Measurements from ENCODE around the gene CKS2. TPM values are rescaled to one million over a fixed set of nuclear protein-coding genes. Genes with fewer than 3 reads are reported as not detected.
"Not testable (repeated sequence)": the region's sequence is repeated elsewhere in the genome, so short reads cannot be mapped to it uniquely, and the experiment has no call there.

Gene CKS2
- total RNA-seq, 2 donors from 2014 or later: 2.3 to 4.7 TPM

DNA sequence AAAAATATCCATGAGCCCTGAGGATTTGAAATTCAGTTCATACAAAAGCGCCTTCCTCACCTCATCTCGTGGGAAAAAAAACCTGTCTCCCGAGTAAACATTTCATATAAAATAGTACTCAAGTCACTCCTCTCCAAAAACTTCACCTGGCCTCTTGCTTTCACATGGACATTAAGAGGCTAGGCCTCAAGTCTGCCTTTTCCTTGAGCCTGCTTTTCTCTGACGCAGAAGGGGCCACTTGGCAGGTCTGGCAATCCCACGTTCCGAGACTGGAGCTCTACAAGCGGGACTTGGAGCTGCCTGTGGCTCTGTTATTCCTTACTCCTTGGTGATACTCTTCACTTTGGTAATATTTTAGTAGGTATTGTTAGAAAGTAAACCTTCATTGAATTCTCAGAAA lies 26.9 kb upstream of the CKS2 start:
- no peak overlapping the region for H3K4me3 ChIP-seq
- no peaks in the 10 kb centered on the region for H3K27me3 ChIP-seq (replicated peaks; ENCODE audit: insufficient read depth)
- ATAC-seq (ENCODE audit: insufficient number of reproducible peaks, low FRiP score, low read depth): no peak
- H3K36me3 ChIP-seq: no peaks in the 10 kb centered on the region
- no peak overlapping the region for H3K27ac ChIP-seq
- H3K9me3 ChIP-seq: no peaks in the 10 kb centered on the region
- TF ChIP-seq, protein P1, sequence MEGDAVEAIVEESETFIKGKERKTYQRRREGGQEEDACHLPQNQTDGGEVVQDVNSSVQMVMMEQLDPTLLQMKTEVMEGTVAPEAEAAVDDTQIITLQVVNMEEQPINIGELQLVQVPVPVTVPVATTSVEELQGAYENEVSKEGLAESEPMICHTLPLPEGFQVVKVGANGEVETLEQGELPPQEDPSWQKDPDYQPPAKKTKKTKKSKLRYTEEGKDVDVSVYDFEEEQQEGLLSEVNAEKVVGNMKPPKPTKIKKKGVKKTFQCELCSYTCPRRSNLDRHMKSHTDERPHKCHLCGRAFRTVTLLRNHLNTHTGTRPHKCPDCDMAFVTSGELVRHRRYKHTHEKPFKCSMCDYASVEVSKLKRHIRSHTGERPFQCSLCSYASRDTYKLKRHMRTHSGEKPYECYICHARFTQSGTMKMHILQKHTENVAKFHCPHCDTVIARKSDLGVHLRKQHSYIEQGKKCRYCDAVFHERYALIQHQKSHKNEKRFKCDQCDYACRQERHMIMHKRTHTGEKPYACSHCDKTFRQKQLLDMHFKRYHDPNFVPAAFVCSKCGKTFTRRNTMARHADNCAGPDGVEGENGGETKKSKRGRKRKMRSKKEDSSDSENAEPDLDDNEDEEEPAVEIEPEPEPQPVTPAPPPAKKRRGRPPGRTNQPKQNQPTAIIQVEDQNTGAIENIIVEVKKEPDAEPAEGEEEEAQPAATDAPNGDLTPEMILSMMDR (IDR thresholded peaks at IDR 0.05): no peak
- H3K4me1 ChIP-seq (ENCODE audit: control insufficient read depth in 1 of 2, low read depth in 2 of 2): no peaks in the 10 kb centered on the region
- DNase-seq (ENCODE audit: low spot score): no peak

DNA sequence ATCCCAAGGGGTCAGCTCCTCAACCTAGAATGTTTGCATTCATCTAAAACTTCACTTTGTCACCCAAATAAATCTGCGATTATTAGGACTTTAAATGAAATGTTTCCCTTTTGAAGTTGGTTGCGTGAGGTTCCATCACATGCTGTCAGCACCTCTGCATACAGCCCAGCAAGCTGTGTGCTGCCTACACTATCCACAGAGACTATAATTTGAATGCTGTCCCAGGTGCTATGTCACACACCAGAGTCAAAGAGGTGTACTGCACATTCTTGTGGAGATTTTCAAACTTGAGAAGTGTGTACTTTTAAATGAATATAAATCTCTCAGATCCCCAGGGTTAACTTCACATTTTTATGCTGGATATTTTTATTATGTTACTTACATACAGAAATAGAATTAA lies 19.3 kb upstream of the CKS2 start:
- TF ChIP-seq, protein P1 (IDR thresholded peaks at IDR 0.05): no peak
- Histone ChIP-seq H3K4me1 (ENCODE audit: control insufficient read depth in 1 of 2, low read depth in 2 of 2) (no peaks in the 10 kb centered on the region), H3K27ac (no peak overlapping the region), H3K4me3 (no peak overlapping the region), H3K36me3 (no peaks in the 10 kb centered on the region), H3K9me3 (peaks cover 3% of the 10 kb centered on the region), H3K27me3 (replicated peaks; ENCODE audit: insufficient read depth) (no peaks in the 10 kb centered on the region)
- ATAC-seq (ENCODE audit: insufficient number of reproducible peaks, low FRiP score, low read depth): no peak
- no peak for DNase-seq (ENCODE audit: low spot score)

DNA sequence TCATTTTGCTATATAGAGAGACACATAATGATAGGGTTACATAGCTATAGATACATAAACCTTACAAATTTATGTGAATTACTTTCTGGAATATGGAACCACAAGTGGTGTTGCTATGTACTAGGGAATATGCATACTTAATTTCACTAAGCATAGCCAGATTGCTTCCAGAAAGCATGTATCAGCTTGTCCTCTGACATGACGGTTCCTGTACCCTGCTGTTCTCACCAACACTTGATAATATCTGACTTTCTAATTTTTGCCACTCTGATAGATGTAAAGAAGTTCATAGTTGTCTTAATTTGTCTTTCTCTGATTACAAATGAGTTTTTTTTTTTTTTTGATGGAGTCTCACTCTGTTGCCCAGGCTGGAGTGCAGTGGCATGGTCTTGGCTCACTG lies 18.0 kb upstream of the CKS2 start:
- H3K27me3 ChIP-seq (replicated peaks; ENCODE audit: insufficient read depth): no peaks in the 10 kb centered on the region
- ATAC-seq (ENCODE audit: insufficient number of reproducible peaks, low FRiP score, low read depth) (no peak), DNase-seq (ENCODE audit: low spot score) (no peak)
- no peaks in the 10 kb centered on the region for H3K4me1 ChIP-seq (ENCODE audit: control insufficient read depth in 1 of 2, low read depth in 2 of 2)
- no peak overlapping the region for H3K27ac ChIP-seq
- TF ChIP-seq, protein P1 (IDR thresholded peaks at IDR 0.05): no peak
- peaks cover 3% of the 10 kb centered on the region for H3K9me3 ChIP-seq
- no peak overlapping the region for H3K4me3 ChIP-seq
- H3K36me3 ChIP-seq: no peaks in the 10 kb centered on the region

DNA sequence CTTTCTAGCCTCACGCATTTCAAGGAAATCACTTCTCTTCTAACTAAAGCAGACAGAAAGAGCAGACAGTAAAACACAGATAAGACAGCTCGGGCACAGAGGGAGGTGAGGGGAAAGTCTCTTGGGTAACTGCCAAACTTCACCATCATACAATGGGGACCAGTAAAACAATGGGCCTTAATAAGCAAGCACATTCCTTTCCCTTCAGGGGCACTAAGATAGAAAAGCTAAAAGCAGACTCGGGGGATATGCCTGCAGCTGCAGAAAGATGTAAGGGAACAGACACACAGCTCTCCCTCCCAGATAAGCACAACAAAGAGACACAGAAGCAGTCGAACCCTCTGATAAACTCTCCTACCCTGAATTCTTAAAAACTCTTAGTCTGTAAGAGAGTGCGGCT lies 15.6 kb upstream of the CKS2 start:
- DNase-seq (ENCODE audit: low spot score) (no peak), ATAC-seq (ENCODE audit: insufficient number of reproducible peaks, low FRiP score, low read depth) (no peak)
- Histone ChIP-seq H3K4me1 (ENCODE audit: control insufficient read depth in 1 of 2, low read depth in 2 of 2) (no peaks in the 10 kb centered on the region), H3K27ac (no peak overlapping the region), H3K27me3 (replicated peaks; ENCODE audit: insufficient read depth) (no peaks in the 10 kb centered on the region), H3K36me3 (no peaks in the 10 kb centered on the region), H3K4me3 (no peak overlapping the region), H3K9me3 (peaks cover 3% of the 10 kb centered on the region)
- TF ChIP-seq, protein P1 (IDR thresholded peaks at IDR 0.05): no peak

DNA sequence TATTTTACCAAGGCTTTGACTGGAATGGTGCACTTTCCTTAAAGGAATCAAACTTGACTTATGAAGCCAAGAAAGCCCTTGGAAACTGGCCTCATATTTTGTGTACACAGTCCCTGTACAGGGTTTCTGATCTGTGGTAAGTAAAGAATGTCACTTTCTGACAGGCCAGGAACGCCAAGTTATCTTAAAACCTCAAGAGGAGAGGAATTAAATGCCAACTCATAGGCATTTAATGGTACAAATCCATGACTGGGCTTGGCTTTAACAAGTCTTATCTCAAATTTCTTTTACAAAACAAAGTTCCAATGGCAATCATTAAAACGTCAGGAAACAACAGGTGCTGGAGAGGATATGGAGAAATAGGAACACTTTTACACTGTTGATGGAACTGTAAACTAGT lies 9.0 kb upstream of the CKS2 start:
- not testable (repeated sequence) for H3K4me3 ChIP-seq; DNase-seq (ENCODE audit: low spot score); H3K36me3 ChIP-seq; ATAC-seq (ENCODE audit: insufficient number of reproducible peaks, low FRiP score, low read depth); H3K27ac ChIP-seq; H3K27me3 ChIP-seq (replicated peaks; ENCODE audit: insufficient read depth); H3K4me1 ChIP-seq (ENCODE audit: control insufficient read depth in 1 of 2, low read depth in 2 of 2); H3K9me3 ChIP-seq

DNA sequence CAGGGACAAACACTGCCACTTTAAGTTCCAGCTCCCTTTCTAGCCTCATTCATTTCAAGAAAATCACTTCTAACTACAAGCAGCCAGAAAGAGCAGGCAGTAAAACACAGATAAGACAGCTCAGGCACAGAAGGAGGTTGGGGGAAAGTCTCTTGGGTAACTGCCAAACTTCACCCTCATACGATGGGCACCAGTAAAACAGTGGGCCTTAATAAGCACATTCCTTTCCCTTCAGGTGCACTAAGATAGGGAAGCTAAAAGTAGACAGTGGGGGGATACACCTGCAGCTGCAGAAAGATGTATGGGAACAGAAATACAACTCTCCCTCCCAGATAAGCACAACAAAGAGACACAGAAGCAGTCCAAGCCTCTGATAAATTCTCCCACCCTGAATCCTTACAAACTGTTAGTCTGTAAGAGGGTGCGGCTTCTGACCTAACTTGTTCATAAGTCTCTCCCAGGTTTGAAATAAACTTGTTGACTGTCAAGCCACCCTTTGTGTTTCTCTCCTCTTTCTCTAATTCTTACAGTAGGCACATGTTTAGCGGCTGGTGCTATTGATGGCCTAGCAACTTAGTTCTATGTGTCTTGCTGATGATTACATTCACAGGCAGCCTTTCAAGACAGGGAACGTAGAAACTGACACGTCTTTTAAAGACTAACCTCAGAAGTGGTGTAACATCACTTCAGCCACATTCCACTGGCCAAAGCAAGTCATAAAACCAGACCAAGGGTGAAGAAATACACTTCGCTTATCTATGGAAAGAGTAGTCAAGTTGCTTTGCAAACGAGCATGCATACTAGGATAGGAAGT lies 6.8 kb upstream of the CKS2 start:
- TF ChIP-seq, protein P1 (IDR thresholded peaks at IDR 0.05): no peak
- no peak overlapping the region for H3K4me3 ChIP-seq
- DNase-seq (ENCODE audit: low spot score) (no peak), ATAC-seq (ENCODE audit: insufficient number of reproducible peaks, low FRiP score, low read depth) (no peak)
- no peaks in the 10 kb centered on the region for H3K27me3 ChIP-seq (replicated peaks; ENCODE audit: insufficient read depth)
- H3K9me3 ChIP-seq: no peaks in the 10 kb centered on the region
- H3K4me1 ChIP-seq (ENCODE audit: control insufficient read depth in 1 of 2, low read depth in 2 of 2): no peaks in the 10 kb centered on the region
- no peak overlapping the region for H3K27ac ChIP-seq
- no peaks in the 10 kb centered on the region for H3K36me3 ChIP-seq

All from thoracic aorta (tissue), 2 donors.